K562 (cell line): ENCODE data around the gene RHOC. TPM values are rescaled to one million over a fixed set of nuclear protein-coding genes. Genes with fewer than 3 reads are reported as not detected.

ENCODE experiments used
- CCNT2 ChIP-seq: IDR thresholded peaks from 2 replicates; pipeline ENCODE4 v1.6.1; 2011; ENCODE audit warnings: borderline replicate concordance, low read depth, mild to moderate bottlenecking, moderate library complexity, mixed read lengths, low read length; ENCODE audit not compliant: insufficient read length; ENCODE audit errors: extremely low read depth
- DACH1 ChIP-seq: fragments of 450-650 bp; IDR thresholded peaks from 2 replicates; pipeline ENCODE4 v1.6.1; 2018; ENCODE audit not compliant: partially characterized antibody
- GATAD2B ChIP-seq: fragments of 450-650 bp; IDR thresholded peaks from 2 replicates; pipeline ENCODE4 v1.6.1; 2017; ENCODE audit warnings: mild to moderate bottlenecking, borderline replicate concordance
- HDAC8 ChIP-seq: fragments of 450-650 bp; IDR thresholded peaks from 2 replicates; pipeline ENCODE4 v1.6.1; 2016; ENCODE audit warnings: mild to moderate bottlenecking, missing genetic modification characterization, moderate library complexity, missing compliant biosample characterization
- HIVEP1 ChIP-seq: fragments of 250-450 bp; sonication (Bioruptor Pico); IDR thresholded peaks from 2 replicates; pipeline ENCODE4 v1.4.0; 2020; ENCODE audit warnings: mild to moderate bottlenecking
- MITF ChIP-seq: IDR thresholded peaks from 2 replicates; pipeline ENCODE4 v1.6.1; 2014; ENCODE audit warnings: antibody characterized with exemption
- NFIC ChIP-seq: fragments of 450-650 bp; IDR thresholded peaks from 2 replicates; pipeline ENCODE4 v1.6.1; 2017; ENCODE audit warnings: mild to moderate bottlenecking, inconsistent platforms
- NFIX ChIP-seq: fragments of 250-450 bp; sonication (Bioruptor Pico); IDR thresholded peaks from 2 replicates; pipeline ENCODE4 v1.4.0; 2020; ENCODE audit warnings: low read depth, mild to moderate bottlenecking, moderate library complexity
- NFRKB ChIP-seq: fragments of 450-650 bp; IDR thresholded peaks from 2 replicates; pipeline ENCODE4 v1.6.1; 2016; ENCODE audit warnings: low read depth
- NR4A1 ChIP-seq, 2 experiments: fragments of 250-450 bp in 1 of 2; fragments of 450-650 bp in 1 of 2; sonication (Bioruptor Pico) in 1 of 2; IDR thresholded peaks; 2 replicates each; pipeline versions ENCODE4 v1.4.0 to v1.6.1; 2016 to 2020; ENCODE audit warnings: mild to moderate bottlenecking in 2 of 2, missing compliant biosample characterization in 1 of 2, missing genetic modification characterization in 1 of 2, moderate library complexity in 1 of 2
- NRF1 ChIP-seq, 2 experiments: fragments of 450-650 bp; IDR thresholded peaks in 1 of 2; conservative IDR thresholded peaks in 1 of 2; 2 replicates each; pipeline ENCODE4 v1.6.1; 2014; ENCODE audit warnings: mild to moderate bottlenecking in 2 of 2
- POLR3A ChIP-seq: IDR thresholded peaks from 2 replicates; pipeline ENCODE4 v1.6.1; 2011; ENCODE audit warnings: borderline replicate concordance, mild to moderate bottlenecking, moderate library complexity; ENCODE audit not compliant: insufficient read length, insufficient read depth; ENCODE audit errors: extremely low read depth
- PRDM10 ChIP-seq: fragments of 450-650 bp; IDR thresholded peaks from 2 replicates; pipeline ENCODE4 v1.6.1; 2018; ENCODE audit not compliant: partially characterized antibody
- RBFOX2 ChIP-seq: fragments of 200-400 bp; formaldehyde crosslinking; IDR thresholded peaks from 2 replicates; pipeline ENCODE4 v1.6.1; 2017; ENCODE audit warnings: low read depth, mild to moderate bottlenecking, low read length, moderate library complexity
- SETDB1 ChIP-seq: IDR thresholded peaks from one replicate; pipeline ENCODE4 v1.6.1; 2012; ENCODE audit warnings: low read length, control low read depth, inconsistent platforms
- SP1 ChIP-seq: sonication (generic); formaldehyde crosslinking; IDR thresholded peaks from 2 replicates; pipeline ENCODE4 v1.8.1; 2022; ENCODE audit warnings: mild to moderate bottlenecking, missing genetic modification reagents
- TAF1 ChIP-seq: IDR thresholded peaks from 2 replicates; pipeline ENCODE4 v1.6.1; 2011; ENCODE audit warnings: mild to moderate bottlenecking, low read length, moderate library complexity; ENCODE audit not compliant: insufficient read depth, control insufficient read depth, severe bottlenecking; ENCODE audit errors: extremely low read depth
- TFE3 ChIP-seq: fragments of 450-650 bp; formaldehyde crosslinking; IDR thresholded peaks from 2 replicates; pipeline ENCODE4 v1.4.0; 2020; ENCODE audit warnings: mild to moderate bottlenecking, mixed read lengths
- TSC22D4 ChIP-seq: fragments of 450-650 bp; IDR thresholded peaks from 2 replicates; pipeline ENCODE4 v1.6.1; 2016; ENCODE audit warnings: missing genetic modification characterization, missing biosample characterization, control low read depth
- ZNF445 ChIP-seq: fragments of 250-450 bp; sonication (Bioruptor Pico); IDR thresholded peaks from 2 replicates; pipeline ENCODE4 v1.4.0; 2020; ENCODE audit warnings: low read depth, mild to moderate bottlenecking, moderate library complexity
- polyA plus RNA-seq, 8 experiments: library from polyadenylated mRNA; depleted of rRNA in 4 of 8; stranded (reverse) in 5 of 8; unstranded in 3 of 8; fragments of >200 nt; fragmentation: Nextera tagmentation in 2 of 8; fragmentation: Illumina TruSeq in 1 of 8; extraction: Ambion mirVana in 2 of 8; extraction: Trizol in 1 of 8; gene quantifications; 2 replicates each; pipeline versions ENCODE4 v1.2.1 to v1.2.3, GENCODE V29; 2011 to 2014; ENCODE audit warnings: inconsistent platforms in 1 of 8, missing spikeins in 1 of 8
- total RNA-seq, 7 experiments: library from RNA; depleted of rRNA in 6 of 7; stranded (reverse); fragments of >200 nt in 6 of 7; fragmentation: Illumina TruSeq in 2 of 7; extraction: Trizol in 2 of 7; gene quantifications; 2 replicates each; pipeline versions ENCODE4 v1.2.1 to v1.2.3, GENCODE V29; 2011 to 2021; ENCODE audit warnings: low replicate concordance in 1 of 7

Gene RHOC
- total and polyA plus RNA-seq, 9 of the 15 experiments (the other 6 are each of a cell fraction or from before 2014, with no cell fraction given) = 35.2 to 364 (median 204) TPM

GRCh38 chr1:112698366-112699310, 8.3 kb downstream of the RHOC start (continued):
- TF ChIP-seq SETDB1 (no peak), NFIC (peak; percentile 92), HIVEP1 (no peak; the same call in 1 of the 2 replicates), TSC22D4 (tag) (no peak), ZNF445 (CRISPR knock-in tag) (no peak), POLR3A (no peak), PRDM10 (no peak), RBFOX2 (peak; percentile 45), NR4A1 (CRISPR knock-in tag; IDR thresholded peaks at IDR 0.05) (0 out of 2 replicates have a peak, but pooled peaks have one; percentile 12), NR4A1 (tag; IDR thresholded peaks at IDR 0.05) (peak; percentile 45; the same call in 1 of the 2 replicates), SP1 (CRISPR knock-in tag) (peak; percentile 45; the same call in 1 of the 2 replicates), NFIX (CRISPR knock-in tag) (no peak), NRF1 (conservative IDR thresholded peaks at IDR 0.05 in 1 of 2, IDR thresholded peaks at IDR 0.05 in 1 of 2) (no peak), GATAD2B (no peak), HDAC8 (no peak), MITF (0 out of 2 replicates have a peak, but pooled peaks have one; percentile 46), TAF1 (peak; percentile 15), TFE3 (CRISPR knock-in tag) (peak; percentile 72), CCNT2 (no peak), DACH1 (no peak), NFRKB (no peak)
